Osteocyte (in vitro differentiated cells): ENCODE data around the gene TRAP1. TPM values are rescaled to one million over a fixed set of nuclear protein-coding genes. Genes with fewer than 3 reads are reported as not detected.

Experiments used
- DNase-seq: peaks from one replicate; pipeline ENCODE4 v3.0.0; 2021; ENCODE audit warnings: mixed read lengths; ENCODE audit not compliant: unreplicated experiment; ENCODE audit errors: extremely low spot score
- H3K27ac Mint-ChIP-seq: one replicate; pipeline ENCODE4 v1.8.0; 2021; ENCODE audit warnings: mild to moderate bottlenecking, mixed read lengths; ENCODE audit not compliant: unreplicated experiment
- H3K27me3 Mint-ChIP-seq: one replicate; pipeline ENCODE4 v1.8.0; 2021; ENCODE audit warnings: mixed read lengths; ENCODE audit not compliant: unreplicated experiment
- H3K36me3 Mint-ChIP-seq: one replicate; pipeline ENCODE4 v1.8.0; 2021; ENCODE audit warnings: mixed read lengths; ENCODE audit not compliant: unreplicated experiment
- H3K4me1 Mint-ChIP-seq: one replicate; pipeline ENCODE4 v1.8.0; 2021; ENCODE audit warnings: mixed read lengths; ENCODE audit not compliant: unreplicated experiment
- H3K4me3 Mint-ChIP-seq: one replicate; pipeline ENCODE4 v1.8.0; 2021; ENCODE audit warnings: mild to moderate bottlenecking, moderate library complexity, mixed read lengths; ENCODE audit not compliant: unreplicated experiment
- H3K9me3 Mint-ChIP-seq: one replicate; pipeline ENCODE4 v1.8.0; 2021; ENCODE audit warnings: mixed read lengths; ENCODE audit not compliant: unreplicated experiment
- CTCF ChIP-seq: fragments of 200-600 bp; sonication (generic); IDR thresholded peaks from 2 replicates; pipeline ENCODE4 v1.5.0; 2021; ENCODE audit warnings: antibody characterized with exemption, mild to moderate bottlenecking, moderate library complexity
- total RNA-seq: library from RNA; stranded (reverse); gene quantifications from 2 replicates; pipeline ENCODE4 v1.2.1, GENCODE V29; 2021

The TRAP1 gene
- total RNA-seq, 1 donor from 2014 or later, result 81.9 TPM

GRCh38 chr16:3696425-3697218, 20.7 kb downstream of the TRAP1 start:
- Mint-ChIP-seq H3K9me3 (no peaks in the 10 kb centered on the region), H3K27me3 (no peaks in the 10 kb centered on the region), H3K36me3 (peaks cover 4% of the 10 kb centered on the region), H3K27ac (peak overlapping the region; percentile 27), H3K4me1 (peaks cover 3% of the 10 kb centered on the region), H3K4me3 (no peak overlapping the region)
- TF ChIP-seq CTCF, result no peak
- no peak for DNase-seq

GRCh38 chr16:3695610-3696369, 21.5 kb downstream of the TRAP1 start:
- H3K36me3 Mint-ChIP-seq, result peaks cover 4% of the 10 kb centered on the region
- no peak for TF ChIP-seq CTCF
- no peaks in the 10 kb centered on the region for H3K9me3 Mint-ChIP-seq
- peak overlapping the region; percentile 20 for H3K27ac Mint-ChIP-seq
- no peak for DNase-seq
- H3K27me3 Mint-ChIP-seq, result no peaks in the 10 kb centered on the region
- no peak overlapping the region for H3K4me3 Mint-ChIP-seq
- peaks cover 8% of the 10 kb centered on the region for H3K4me1 Mint-ChIP-seq

GRCh38 chr16:3694051-3694450, 23.3 kb downstream of the TRAP1 start:
- no peak overlapping the region for H3K4me3 Mint-ChIP-seq
- TF ChIP-seq CTCF, result no peak
- peaks cover 4% of the 10 kb centered on the region for H3K36me3 Mint-ChIP-seq
- DNase-seq, result no peak
- H3K9me3 Mint-ChIP-seq, result no peaks in the 10 kb centered on the region
- peaks cover 21% of the 10 kb centered on the region for H3K4me1 Mint-ChIP-seq
- no peaks in the 10 kb centered on the region for H3K27me3 Mint-ChIP-seq
- no peak overlapping the region for H3K27ac Mint-ChIP-seq

GRCh38 chr16:3691761-3692160, 25.6 kb downstream of the TRAP1 start:
- H3K4me1 Mint-ChIP-seq, result peaks cover 19% of the 10 kb centered on the region
- no peaks in the 10 kb centered on the region for H3K9me3 Mint-ChIP-seq
- no peak overlapping the region for H3K4me3 Mint-ChIP-seq
- H3K36me3 Mint-ChIP-seq, result peaks cover 17% of the 10 kb centered on the region
- H3K27me3 Mint-ChIP-seq, result no peaks in the 10 kb centered on the region
- no peak for TF ChIP-seq CTCF
- no peak overlapping the region for H3K27ac Mint-ChIP-seq
- DNase-seq, result no peak
